HG03469 (cell line): ENCODE results near the gene C1QTNF12.
"Not testable (repeated sequence)": the region's sequence is repeated elsewhere in the genome, so short reads cannot be mapped to it uniquely, and the experiment has no call there.

Source experiments
- ATAC-seq: cut with Tn5 transposase; IDR thresholded peaks from one replicate; pipeline ENCODE4 v1.9.1; 2021; ENCODE audit warnings: mild to moderate bottlenecking, moderate library complexity, moderate number of reproducible peaks; ENCODE audit not compliant: unreplicated experiment

The C1QTNF12 gene

DNA sequence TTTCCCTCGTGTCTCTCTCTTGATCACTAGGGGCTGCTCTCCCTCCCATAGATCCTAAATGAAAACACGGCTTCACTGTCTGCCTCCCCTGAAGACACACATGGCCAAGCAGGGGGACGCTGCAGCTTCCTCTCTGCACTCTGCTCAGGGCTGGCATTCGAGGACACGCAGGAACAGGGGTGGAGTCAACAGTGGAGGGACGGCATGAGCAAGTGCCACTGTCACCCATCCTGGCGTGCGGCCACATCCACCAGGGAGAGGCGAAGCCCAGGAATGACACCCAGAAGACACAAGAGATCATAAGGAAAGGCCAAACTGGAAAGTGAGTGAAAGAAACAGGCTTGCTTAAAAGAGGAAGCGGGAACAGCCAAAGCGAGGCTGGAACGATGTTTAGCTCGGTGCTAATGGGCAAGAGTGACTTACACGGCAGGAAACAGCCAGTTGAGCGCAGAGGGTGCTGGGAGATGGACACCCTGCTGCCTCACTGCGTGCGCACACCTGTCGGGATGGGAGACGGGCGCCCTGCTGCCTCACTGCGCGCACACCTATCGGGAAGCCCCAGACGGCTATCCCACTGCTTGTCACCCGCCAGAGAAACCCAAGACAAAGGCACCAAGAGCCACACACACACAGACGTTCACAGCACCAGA, 13.6 kb upstream of the C1QTNF12 start:
- ATAC-seq: no peak

DNA sequence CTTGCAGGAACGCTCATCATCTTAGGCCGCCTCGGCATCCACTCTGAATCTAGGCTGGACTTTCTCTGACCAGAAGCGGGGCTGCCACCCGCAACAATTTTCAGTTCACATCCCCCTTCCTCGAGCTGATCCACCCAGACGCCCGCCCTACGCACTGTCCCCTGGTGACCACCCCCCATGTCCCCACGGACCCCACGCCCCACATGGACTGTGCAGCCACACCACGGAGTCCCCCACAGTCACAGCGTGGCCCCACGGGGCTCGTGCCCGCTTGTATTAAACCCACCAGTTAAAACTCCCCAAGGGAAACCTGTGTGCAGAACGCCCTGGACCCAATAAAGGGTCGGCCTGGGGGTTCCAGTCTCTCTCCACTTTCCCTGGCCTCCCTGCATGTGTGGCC, 13.0 kb upstream of the C1QTNF12 start:
- ATAC-seq: no peak

DNA sequence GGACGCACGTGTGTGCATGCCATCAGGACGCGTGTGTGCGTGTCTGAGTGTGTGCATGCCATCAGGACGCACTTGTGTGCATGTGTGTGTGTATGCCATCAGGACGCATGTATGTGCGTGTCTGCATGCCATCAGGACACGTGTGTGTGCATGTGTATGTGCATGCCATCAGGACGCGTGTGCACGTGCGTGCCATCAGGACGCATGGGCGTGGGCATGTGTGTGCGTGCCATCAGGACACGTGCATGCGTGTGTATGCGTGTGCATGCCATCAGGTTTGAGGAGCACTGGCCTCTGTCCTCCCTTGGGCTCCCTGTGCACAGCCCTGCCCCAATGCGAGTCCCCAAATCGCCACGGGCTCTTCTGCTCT, 12.6 kb upstream of the C1QTNF12 start:
- ATAC-seq: no peak

DNA sequence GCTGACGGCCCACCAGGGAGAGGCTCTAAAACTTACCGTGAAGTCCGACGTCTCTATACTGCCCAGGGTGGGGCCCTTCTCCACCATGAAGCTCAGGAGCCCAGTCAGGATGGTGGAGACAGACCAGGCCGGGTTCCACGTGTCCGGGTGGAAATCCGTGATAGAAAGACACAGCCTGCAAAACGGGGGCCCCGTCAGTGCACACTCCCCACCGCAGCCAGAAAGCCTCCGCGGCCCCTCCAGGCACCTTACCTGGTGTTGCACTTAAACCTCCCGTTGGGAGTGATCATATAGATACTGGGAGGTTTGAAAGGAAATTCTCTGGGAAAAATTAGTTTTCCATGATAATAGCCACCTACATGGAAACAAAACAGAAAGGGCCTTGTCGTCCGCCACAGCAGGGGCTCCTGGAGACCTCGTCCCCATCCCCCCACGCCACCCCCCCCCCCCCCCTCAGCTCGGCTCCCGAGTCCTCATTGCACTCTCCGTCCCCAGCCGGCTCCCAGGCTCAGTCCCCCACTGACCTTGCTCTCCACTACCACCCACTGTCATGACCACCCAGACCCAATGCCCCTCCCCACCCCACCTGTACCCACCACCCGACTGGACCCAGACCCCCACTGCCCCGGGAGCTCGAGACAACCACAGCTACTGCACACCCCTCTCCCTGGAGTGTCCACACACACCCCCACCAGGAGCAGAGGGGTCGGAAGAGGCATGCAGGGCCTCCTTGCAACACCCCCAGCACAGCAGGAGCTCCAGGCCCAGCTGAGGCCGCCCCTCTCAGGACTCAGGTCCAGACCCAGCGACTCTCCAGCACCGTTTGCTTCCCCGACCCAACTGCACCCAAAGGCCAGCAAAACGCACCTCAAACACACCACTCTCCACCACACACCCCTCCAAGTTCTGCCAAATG, 10.7 kb upstream of the C1QTNF12 start:
- ATAC-seq: no peak

DNA sequence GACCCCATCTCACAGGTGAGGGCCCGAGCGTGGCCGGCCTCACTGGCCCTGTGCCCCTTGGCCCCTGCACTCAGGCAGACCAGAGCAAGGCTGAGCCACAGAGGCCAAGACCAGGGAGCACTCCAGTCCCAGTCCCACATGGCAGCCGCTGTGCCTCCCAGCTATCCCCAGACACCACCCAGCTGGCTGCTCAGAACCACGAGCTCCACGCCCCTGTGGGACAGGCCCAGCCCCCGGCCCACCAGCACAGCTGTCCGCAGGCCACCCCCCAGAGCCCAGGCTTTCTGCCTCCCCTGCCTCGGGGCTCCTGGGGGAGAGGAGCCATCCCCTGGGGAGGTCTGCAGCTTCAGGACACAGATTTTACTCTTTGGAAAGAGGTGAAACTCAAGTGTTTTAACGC, 9.1 kb upstream of the C1QTNF12 start:
- no peak for ATAC-seq

DNA sequence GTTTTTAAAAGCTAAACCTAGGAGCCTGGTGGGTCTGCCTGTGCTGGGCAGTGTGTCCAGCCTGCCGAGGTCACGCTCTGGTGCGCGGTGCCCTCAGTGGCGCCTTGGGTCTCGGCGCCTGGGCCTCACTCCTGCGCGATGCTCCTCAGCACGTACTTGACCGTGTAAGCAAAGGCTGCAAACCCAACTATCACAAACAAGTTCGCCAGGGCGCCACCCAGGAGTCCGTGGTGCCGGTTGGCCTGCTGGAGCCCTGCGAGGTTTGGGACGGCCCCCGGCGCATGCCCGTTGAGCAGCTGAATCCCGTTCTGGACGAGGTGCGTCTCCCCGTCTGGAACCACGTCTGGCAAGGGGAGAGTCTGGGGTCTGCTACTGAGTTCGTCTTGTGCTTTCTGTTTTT, 8.6 kb upstream of the C1QTNF12 start:
- no peak for ATAC-seq

DNA sequence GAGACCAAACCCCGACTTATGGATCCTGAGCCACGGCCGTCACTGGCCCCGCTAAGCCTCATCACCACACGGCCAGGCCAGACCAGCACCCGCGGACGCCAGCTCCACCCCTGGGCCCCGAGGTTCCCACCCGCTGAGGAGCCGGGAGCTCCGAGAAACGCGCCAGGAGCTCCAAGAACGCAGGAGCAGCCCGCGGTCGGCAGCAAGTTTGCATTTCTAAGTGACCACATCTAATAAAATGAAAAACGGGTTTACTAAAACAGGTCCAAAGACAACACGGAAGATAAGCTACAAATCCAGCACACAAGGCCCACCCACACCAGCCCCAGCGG, 8.1 kb upstream of the C1QTNF12 start:
- ATAC-seq: no peak

DNA sequence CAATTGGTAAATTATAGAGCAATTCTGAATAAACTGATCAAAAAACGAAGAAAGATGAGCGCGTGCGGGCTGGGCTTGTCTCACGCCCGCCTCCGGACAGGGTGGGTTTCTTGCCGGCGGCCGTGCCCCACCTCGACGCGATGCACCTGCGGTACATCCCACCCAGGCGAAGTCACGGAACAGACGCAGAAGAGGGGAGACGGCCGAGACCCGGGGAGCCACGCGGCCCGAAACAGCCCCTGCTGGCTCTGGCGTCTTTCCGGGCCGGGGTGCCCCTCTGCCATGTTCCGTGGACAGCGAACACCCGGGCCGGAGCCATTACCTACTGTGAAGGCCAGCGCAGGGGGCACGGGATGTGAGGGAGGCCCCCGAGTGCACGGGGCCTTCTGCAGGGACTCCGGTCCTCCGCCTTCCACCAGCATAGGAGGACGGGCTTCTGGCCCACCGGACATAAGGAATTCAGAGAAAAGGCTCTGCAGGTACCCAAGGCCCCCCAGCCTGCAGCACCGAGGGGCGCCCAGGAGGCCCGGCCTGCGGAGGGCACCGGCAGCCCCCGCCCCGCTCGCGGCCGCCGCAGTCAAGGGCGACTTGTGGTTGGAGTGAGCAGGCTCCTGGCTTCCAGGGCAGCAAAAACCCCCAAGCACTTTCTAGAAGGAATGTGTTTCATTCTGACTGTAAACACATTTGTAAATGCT, 7.6 kb upstream of the C1QTNF12 start:
- ATAC-seq: no peak

DNA sequence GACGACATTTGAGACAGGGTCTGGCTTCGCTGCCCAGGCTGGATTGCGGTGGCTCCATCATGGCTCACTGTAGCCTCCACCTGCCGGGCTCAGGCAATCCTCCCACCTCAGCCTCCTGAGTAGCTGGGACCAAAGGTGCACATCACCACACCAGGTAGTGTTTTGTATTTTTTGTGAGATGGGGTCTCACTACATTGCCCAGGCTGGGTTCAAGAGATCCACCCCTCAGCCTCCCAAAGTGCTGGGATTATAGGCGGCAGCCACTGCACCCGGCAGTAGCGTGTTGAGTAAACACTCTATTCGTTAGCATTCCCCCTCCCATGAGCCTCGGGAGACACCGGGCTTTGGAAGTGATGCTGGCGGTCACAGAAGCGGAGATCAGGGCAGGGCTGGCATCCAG, 6.8 kb upstream of the C1QTNF12 start:
- ATAC-seq: no peak

DNA sequence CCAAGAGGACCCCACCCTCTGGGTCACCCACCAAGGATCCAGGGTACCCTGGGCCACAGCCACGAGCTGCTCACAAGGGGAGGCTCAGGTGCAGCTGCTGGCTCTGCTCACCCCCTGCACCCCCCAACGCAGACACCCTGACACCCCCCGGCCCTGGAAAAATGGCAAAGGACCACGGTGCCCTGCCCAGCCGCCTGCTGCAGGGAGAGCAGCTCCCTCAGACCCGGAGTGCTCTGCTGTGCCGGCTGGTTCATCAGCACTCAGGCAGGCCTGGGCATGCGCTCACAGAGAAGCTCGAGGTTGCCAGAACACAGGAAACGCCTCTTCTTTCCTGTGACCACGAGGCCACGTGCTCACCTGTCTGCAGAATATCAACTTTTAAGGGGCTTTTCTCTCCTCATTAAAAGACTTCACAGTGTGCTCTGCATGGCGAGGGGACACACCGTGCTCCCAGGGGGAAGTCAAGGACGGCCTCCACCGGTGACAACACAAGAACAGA, 4.3 kb upstream of the C1QTNF12 start:
- no peak for ATAC-seq

DNA sequence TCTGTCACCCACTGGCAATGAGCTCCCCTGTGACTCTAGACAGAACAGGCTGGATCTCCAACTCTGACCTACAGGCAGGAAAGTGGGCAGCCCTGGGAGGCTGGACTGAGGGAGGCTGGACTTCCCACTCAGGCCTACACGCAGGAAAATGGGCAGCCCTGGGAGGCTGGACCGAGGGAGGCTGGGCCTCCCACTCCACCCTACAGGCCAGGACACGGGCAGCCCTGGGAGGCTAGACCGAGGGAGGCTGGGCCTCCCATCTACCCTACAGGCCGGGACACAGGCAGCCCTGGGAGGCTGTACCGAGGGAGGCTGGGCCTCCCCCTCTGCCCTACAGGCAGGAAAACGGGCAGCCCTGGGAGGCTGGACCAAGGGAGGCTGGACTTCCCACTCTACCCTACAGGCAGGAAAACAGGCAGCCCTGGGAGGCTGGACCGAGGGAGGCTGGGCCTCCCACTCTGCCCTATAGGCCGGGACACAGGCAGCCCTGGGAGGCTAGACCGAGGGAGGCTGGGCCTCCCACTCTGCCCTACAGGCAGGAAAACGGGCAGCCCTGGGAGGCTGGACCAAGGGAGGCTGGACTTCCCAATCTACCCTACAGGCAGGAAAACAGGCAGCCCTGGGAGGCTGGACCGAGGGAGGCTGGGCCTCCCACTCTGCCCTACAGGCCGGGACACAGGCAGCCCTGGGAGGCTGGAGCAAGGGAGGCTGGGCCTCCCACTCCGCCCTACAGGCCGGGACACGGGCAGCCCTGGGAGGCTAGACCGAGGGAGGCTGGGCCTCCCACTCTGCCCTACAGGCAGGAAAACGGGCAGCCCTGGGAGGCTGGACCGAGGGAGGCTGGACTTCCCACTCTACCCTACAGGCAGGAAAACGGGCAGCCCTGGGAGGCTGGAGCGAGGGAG, 1.7 kb upstream of the C1QTNF12 start:
- ATAC-seq: not testable (repeated sequence)

DNA sequence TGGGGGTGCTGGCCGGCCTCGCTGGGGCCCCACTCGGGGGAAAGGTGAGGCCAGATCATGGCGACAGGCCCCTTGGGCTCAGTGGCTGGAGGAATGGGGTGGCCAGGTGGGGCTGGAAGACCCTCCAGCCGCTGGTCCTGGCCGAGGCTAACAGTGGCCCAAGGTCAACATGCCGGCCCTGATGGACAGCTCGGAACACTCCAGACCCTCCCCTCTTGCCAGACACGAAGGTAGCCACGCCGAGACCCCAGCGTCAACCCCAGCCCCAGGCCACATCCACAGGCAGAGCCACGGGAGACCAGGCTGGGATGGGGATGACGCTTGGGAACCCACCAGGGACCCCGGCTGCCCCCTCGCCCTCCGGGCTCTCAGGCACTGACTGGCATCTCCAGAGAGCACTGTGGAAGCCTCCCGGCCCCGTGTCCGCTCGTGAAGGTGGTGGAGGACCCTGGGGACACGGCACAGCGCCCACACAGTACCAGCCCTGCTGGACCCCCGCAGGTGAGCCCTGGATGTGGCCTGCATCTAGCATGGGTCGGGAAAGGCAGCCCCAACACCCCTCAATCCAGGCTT, 905 bp upstream of the C1QTNF12 start:
- no peak for ATAC-seq

DNA sequence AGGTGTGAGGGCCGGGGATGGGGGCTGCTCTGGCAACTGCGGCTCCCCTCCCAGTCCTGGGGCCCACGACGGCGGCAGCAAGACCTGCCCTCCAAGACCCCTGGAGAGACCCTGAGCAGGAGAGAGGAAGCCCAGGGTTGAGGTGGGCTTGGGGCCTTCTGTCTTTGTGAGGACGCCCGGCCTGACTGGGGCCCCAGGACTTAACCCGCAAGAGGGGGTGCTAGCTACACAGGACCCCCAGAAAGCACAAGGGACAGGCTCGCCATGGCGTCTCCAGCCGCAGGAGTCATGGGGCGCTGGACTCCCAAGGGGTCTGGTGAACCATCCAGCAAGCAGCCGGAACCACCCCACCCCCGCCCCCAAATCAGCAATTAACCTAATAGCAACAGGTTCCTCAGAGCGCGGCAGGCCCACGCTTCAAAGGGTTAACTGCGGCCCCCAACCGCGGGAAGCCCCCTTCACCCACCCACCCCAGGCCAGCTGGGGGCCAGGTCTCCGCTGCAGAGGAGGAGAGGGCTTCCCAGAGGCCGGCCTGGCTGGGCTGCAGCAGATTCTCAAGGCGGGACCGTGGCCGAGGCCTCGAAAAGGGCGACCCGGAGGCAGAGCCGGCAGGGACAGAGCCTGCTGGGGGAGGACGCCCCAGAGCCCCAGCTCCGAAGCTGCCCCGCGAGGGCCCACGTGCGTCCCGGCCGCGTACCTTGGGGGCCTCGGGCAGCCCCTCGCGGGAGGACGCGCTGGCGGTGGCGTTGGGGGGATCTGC, 525 bp downstream of the C1QTNF12 start:
- ATAC-seq: no peak

DNA sequence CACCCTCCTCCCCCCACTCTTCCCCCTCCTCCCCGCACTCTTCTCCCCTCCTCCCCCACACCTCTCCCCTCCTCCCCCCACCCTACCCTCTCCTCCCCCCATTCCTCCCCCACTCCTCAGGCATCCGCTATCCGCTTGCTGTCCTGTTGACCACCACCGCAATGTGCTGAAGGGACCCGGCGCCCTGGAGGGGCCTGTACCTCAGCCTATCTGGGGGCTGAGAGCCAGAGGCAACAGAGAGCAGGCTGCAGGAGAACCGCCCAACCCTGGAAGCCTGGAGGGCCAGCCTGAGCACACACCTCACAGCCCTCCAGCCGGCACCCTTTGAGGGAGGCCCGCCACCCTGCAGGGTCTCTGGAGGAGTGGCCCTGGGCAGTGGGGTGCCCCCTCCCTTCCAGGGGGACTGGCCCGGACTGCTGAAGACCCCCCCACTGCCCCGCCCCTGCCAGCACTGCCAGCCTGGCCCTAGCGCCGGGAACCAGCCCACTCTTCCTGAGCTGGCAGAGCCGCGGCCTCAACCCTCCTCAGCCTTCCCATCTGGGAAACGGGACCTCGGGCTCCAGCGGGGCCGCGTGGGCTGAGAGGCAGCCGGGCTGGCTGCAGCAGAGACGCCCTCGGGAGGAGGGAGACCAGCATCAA, 1.2 kb downstream of the C1QTNF12 start:
- no peak for ATAC-seq

DNA sequence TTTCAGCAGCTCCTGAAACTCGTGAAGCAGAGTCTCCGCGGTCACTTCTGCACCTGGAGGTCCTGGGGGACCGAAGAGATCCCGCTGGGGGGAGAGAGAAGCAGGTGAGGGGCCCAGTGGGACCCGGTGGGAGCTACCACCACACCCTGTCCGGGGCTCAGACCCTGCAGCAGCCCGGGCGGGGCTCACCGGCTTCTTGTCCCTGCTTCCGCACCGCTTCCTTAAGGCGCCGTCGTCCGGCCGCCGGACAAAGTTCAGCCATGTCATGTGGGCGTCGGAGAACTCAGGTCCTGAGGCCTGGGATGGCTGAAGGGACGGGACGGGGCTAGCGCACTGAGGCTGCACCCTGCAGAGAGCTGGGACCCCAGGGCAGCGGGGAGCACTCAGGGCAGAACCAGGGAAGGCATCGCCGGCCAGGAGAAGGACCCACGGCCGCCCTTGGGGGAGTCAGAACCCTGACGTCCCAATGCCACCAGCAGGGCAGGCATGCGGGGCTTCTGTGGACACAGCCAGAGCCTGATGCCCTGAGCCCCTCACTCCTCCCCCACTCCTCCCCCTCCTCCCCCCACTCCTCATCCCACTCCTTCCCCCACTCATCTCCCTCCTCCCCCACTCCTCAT, 2.2 kb downstream of the C1QTNF12 start:
- ATAC-seq: no peak

DNA sequence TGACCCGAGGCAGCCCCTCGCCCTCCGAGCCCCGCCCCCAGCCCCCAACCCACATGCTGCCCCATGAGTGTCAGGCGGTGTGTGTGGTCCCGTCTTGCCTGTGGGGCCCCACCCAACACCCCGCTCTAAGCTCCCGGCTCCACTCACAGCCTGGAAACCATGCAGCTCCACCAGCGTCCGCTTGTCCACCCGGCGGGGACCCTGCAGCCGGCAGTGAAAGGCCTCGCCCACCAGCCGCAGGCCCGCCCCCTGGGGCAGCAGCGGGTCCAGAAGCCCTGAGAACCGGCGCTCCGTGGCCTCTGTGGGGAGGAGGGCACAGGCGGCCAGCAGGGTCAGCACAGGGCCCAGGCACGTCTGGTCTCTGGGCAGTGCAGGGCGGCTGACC, 2.7 kb downstream of the C1QTNF12 start:
- no peak for ATAC-seq

DNA sequence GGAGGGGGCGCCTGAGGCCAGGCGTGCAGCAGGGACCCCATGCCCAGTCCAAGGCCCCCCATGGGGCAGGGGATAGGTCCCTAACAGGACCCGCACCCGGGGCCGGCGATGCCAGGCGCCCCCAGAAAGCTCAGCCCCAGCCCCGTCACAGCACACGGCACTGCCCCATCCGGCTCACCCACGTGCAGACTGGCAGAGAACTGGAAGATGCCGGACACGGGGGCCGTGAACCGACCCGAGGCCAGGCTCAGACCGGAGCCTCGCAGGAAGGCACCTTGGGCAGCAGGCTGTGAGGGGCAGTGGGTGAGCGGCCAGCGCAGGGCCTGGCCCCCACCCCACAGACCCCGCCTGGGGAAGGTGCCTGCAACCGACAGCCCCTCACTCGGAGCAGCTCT, 3.3 kb downstream of the C1QTNF12 start:
- no peak for ATAC-seq

DNA sequence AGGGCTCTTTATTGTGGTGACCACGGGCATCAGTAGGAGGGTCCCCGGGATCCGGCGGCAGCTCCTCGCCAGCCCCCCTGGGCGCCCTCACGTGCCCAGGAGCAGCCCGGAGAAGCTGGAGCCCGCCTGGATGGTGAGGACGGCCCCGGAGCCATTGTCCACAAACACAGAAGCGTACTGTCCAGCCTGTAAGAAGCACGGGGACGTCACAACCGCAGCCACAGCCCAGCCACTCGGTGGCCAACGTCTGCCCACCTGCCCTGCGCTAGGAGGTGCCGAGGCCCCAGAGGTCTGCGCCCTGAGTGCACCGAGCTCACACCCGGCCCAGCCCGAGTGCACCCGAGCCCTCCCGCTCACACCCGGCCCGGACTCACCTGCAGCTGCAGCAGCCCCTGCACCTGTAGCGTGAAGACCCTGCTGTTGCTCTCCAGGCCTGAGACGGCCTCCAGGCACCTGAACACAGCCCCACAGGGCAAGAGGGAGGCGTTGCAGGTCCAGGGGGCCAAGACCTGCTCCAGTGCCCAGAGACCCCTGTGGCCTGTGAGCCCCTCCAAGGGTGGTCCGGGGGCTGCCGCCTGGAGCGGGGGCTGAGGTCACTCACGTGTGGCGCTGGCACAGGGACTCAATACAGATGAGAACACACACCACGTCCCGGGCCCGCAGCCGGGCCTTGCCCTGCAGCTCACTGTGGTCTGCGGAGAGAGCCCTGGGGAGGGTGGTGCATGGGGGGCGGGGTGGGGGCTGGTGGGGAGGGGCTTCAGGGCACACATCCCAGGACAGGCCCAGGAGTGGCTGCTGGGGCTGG, 3.9 kb downstream of the C1QTNF12 start:
- ATAC-seq: no peak
